COLO668 (cell line): ENCODE measurements around the gene NR6A1.
A peak's percentile ranks its signal among the peaks of the same experiment; 100 is the strongest.
"Not testable (repeated sequence)": the region's sequence is repeated elsewhere in the genome, so short reads cannot be mapped to it uniquely, and the experiment has no call there.

Source experiments
- DNase-seq: peaks from one replicate; lab custom pipeline; 2025; ENCODE audit not compliant: unreplicated experiment; lab: John Stamatoyannopoulos, UW

Gene NR6A1

GRCh38 chr9:124778575-124779367 lies 7.7 kb upstream of the NR6A1 start:
- DNase-seq = no peak

GRCh38 chr9:124776954-124777648 lies 6.0 kb upstream of the NR6A1 start, which contains the start of gene OLFML2A:
Gene OLFML2A (plus strand): TSS chr9:124777133. CDS start chr9:124777271, 138 bp downstream.
- DNase-seq = peak; percentile 49

GRCh38 chr9:124776618-124776953 lies 5.5 kb upstream of the NR6A1 start:
- no peak for DNase-seq

- peak; percentile 83 for DNase-seq
These were observed 3.2 kb upstream of the NR6A1 start for GRCh38 chr9:124774129-124774978.

GRCh38 chr9:124773473-124774128 lies 2.5 kb upstream of the NR6A1 start:
- DNase-seq = no peak

- DNase-seq = not testable (repeated sequence)
These were observed 1.8 kb upstream of the NR6A1 start for GRCh38 chr9:124772877-124773276.

GRCh38 chr9:124771867-124772679 lies 962 bp upstream of the NR6A1 start:
- peak; percentile 75 for DNase-seq

- peak; percentile 48 for DNase-seq
These were observed 621 bp downstream of the NR6A1 start for GRCh38 chr9:124770359-124771020.

GRCh38 chr9:124769549-124770358 lies 1.4 kb downstream of the NR6A1 start:
- peak; percentile 58 for DNase-seq

- no peak for DNase-seq
These were observed 2.2 kb downstream of the NR6A1 start for GRCh38 chr9:124768750-124769548.

- DNase-seq = no peak
These were observed 2.8 kb downstream of the NR6A1 start for GRCh38 chr9:124768334-124768733.

GRCh38 chr9:124767821-124768220 lies 3.3 kb downstream of the NR6A1 start:
- no peak for DNase-seq

- DNase-seq = no peak
These were observed 4.1 kb downstream of the NR6A1 start for GRCh38 chr9:124766815-124767554.

- DNase-seq = no peak
These were observed 4.8 kb downstream of the NR6A1 start for GRCh38 chr9:124766326-124766725.

GRCh38 chr9:124765439-124765835 lies 5.7 kb downstream of the NR6A1 start:
- no peak for DNase-seq

- no peak for DNase-seq
These were observed 6.2 kb downstream of the NR6A1 start for GRCh38 chr9:124764774-124765438.

GRCh38 chr9:124762633-124763032 lies 8.5 kb downstream of the NR6A1 start:
- no peak for DNase-seq
